H1 (cell line): ENCODE results near the gene EHHADH.

ENCODE experiments used
- ASH2L ChIP-seq: fragments of 200-600, 300-600 bp; sonication (generic); IDR thresholded peaks from one replicate; pipeline ENCODE4 v1.7.1; 2017; ENCODE audit warnings: low read length
- KDM1A ChIP-seq: fragments of 200-600, 300-600 bp; sonication (generic); IDR thresholded peaks from 2 replicates; pipeline ENCODE4 v1.7.1; 2016; ENCODE audit warnings: mild to moderate bottlenecking, low read length, borderline replicate concordance
- POLR2AphosphoS5 ChIP-seq: IDR thresholded peaks from 2 replicates; pipeline ENCODE4 v1.6.1; 2011; ENCODE audit warnings: low read depth, low read length
- TBP ChIP-seq: IDR thresholded peaks from 2 replicates; pipeline ENCODE4 v1.6.1; 2011; ENCODE audit warnings: low read depth, low read length, improper control_type of control experiment
- TCF12 ChIP-seq: IDR thresholded peaks from 2 replicates; pipeline ENCODE4 v1.6.1; 2011; ENCODE audit warnings: low read depth, mild to moderate bottlenecking, low read length

DNA sequence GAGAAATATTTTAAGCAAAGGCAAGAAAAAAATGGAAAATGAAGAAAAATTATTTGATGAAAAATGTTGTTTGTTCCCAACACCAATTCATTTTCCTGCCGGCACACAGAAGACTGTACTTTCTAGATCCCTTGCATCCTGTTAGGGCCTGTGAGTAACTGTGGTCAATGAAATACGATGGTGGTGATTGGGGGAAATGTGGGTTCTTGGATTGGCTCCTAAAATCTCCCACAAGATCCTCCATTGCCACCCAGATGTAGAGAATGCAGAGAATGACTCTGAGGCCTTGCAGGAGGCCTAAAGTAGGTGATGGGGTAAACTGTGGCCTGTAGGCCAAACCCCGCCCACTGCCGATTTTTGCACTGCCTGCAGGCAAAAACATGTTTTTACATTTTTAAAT is 54.6 kb downstream of the EHHADH start:
- TF ChIP-seq POLR2AphosphoS5 (no peak), TBP (no peak), ASH2L (no peak), TCF12 (no peak), KDM1A (no peak)
